SW480 (cell line): ENCODE measurements around the gene ITPKB.
A peak's percentile ranks its signal among the peaks of the same experiment; 100 is the strongest.

ENCODE experiments used
- DNase-seq: peaks from one replicate; pipeline ENCODE4 v3.0.0-alpha.2; 2016; ENCODE audit warnings: low spot score

The ITPKB gene

GRCh38 chr1:226704169-226704937 is 34.7 kb downstream of the ITPKB start:
- no peak for DNase-seq

- peak; percentile 51 for DNase-seq
Measured at GRCh38 chr1:226702957-226703831, 35.9 kb downstream of the ITPKB start.

- no peak for DNase-seq
Measured at GRCh38 chr1:226702318-226702956, 36.6 kb downstream of the ITPKB start.

- DNase-seq = no peak
Measured at GRCh38 chr1:226700861-226701260, 38.2 kb downstream of the ITPKB start.

GRCh38 chr1:226699166-226699565 is 39.9 kb downstream of the ITPKB start:
- no peak for DNase-seq

- DNase-seq = no peak
Measured at GRCh38 chr1:226698659-226699058, 40.4 kb downstream of the ITPKB start.

GRCh38 chr1:226697929-226698544 is 41.0 kb downstream of the ITPKB start:
- no peak for DNase-seq

GRCh38 chr1:226697151-226697928 is 41.7 kb downstream of the ITPKB start:
- no peak for DNase-seq

- DNase-seq = no peak
Measured at GRCh38 chr1:226696547-226696946, 42.5 kb downstream of the ITPKB start.

GRCh38 chr1:226695335-226695900 is 43.7 kb downstream of the ITPKB start:
- DNase-seq = no peak

GRCh38 chr1:226692823-226693222 is 46.3 kb downstream of the ITPKB start:
- DNase-seq = no peak

GRCh38 chr1:226692051-226692792 is 46.9 kb downstream of the ITPKB start:
- no peak for DNase-seq

GRCh38 chr1:226691247-226691646 is 47.8 kb downstream of the ITPKB start:
- no peak for DNase-seq

GRCh38 chr1:226690460-226690982 is 48.6 kb downstream of the ITPKB start:
- no peak for DNase-seq

GRCh38 chr1:226688808-226689207 is 50.3 kb downstream of the ITPKB start:
- DNase-seq = no peak

GRCh38 chr1:226688056-226688748 is 50.9 kb downstream of the ITPKB start:
- no peak for DNase-seq

GRCh38 chr1:226687426-226687825 is 51.7 kb downstream of the ITPKB start:
- peak; percentile 8 for DNase-seq

GRCh38 chr1:226686440-226687425 is 52.3 kb downstream of the ITPKB start:
- DNase-seq = no peak
